Retinal pigment epithelial cell (primary cell): ENCODE data around the gene CKS1B.

Experiments
- DNase-seq: peaks from one replicate; pipeline ENCODE4 v3.0.0-alpha.2; 2010; ENCODE audit warnings: low read depth
- H3K4me3 ChIP-seq: 2 replicates; pipeline ENCODE4 v1.5.1; 2011; ENCODE audit warnings: mild to moderate bottlenecking, low read length, control low read depth, moderate library complexity
- CTCF ChIP-seq: conservative IDR thresholded peaks from 2 replicates; pipeline ENCODE4 v1.5.1; 2011; ENCODE audit warnings: low read depth, low read length, control low read depth, inconsistent platforms

CKS1B gene

GRCh38 chr1:155009742-155010141 is 35.3 kb downstream of the CKS1B start:
- TF ChIP-seq CTCF, result no peak
- DNase-seq, result no peak
- no peak overlapping the region for H3K4me3 ChIP-seq

GRCh38 chr1:155010211-155010918 is 35.9 kb downstream of the CKS1B start:
- no peak for DNase-seq
- H3K4me3 ChIP-seq, result no peak overlapping the region
- no peak for TF ChIP-seq CTCF

- TF ChIP-seq CTCF, result no peak
- DNase-seq, result no peak
- H3K4me3 ChIP-seq, result no peak overlapping the region
Observed at GRCh38 chr1:155011004-155011416, 36.5 kb downstream of the CKS1B start.

- no peak overlapping the region for H3K4me3 ChIP-seq
- DNase-seq, result no peak
- no peak for TF ChIP-seq CTCF
Observed at GRCh38 chr1:155011437-155012025, 37.0 kb downstream of the CKS1B start.

GRCh38 chr1:155012026-155012546 is 37.6 kb downstream of the CKS1B start:
- H3K4me3 ChIP-seq, result no peak overlapping the region
- TF ChIP-seq CTCF, result no peak
- DNase-seq, result no peak

- DNase-seq, result no peak
- H3K4me3 ChIP-seq, result no peak overlapping the region
- TF ChIP-seq CTCF, result no peak
Observed at GRCh38 chr1:155012776-155013602, 38.5 kb downstream of the CKS1B start.
